SK-N-SH treated with all-trans-retinoic acid at 6 μM for 48 hours (cell line): ENCODE results near the gene CREB3.

Experiments
- CSDC2 ChIP-seq: fragments of 250-450 bp; sonication (Bioruptor Pico); IDR thresholded peaks from 2 replicates; pipeline ENCODE4 v1.5.0; 2020; ENCODE audit warnings: mild to moderate bottlenecking, moderate library complexity
- ESRRG ChIP-seq: fragments of 250-450 bp; sonication (Bioruptor Pico); IDR thresholded peaks from 2 replicates; pipeline ENCODE4 v1.6.1; 2021; ENCODE audit warnings: mild to moderate bottlenecking
- GLIS3 ChIP-seq: fragments of 250-450 bp; sonication (Bioruptor Pico); IDR thresholded peaks from 2 replicates; pipeline ENCODE4 v1.5.0; 2020; ENCODE audit warnings: mild to moderate bottlenecking, moderate library complexity
- ISL1 ChIP-seq: fragments of 250-450 bp; sonication (Bioruptor Pico); IDR thresholded peaks from 2 replicates; pipeline ENCODE4 v2.1.2; 2022; ENCODE audit warnings: mild to moderate bottlenecking, moderate library complexity
- PATZ1 ChIP-seq: fragments of 250-450 bp; sonication (Bioruptor Pico); IDR thresholded peaks from 2 replicates; pipeline ENCODE4 v1.8.0; 2020; ENCODE audit warnings: mild to moderate bottlenecking, moderate library complexity, borderline replicate concordance
- ZC3H10 ChIP-seq: fragments of 250-450 bp; sonication (Bioruptor Pico); IDR thresholded peaks from 2 replicates; pipeline ENCODE4 v1.5.1; 2021; ENCODE audit warnings: mild to moderate bottlenecking, moderate library complexity
- ZFP3 ChIP-seq: fragments of 250-450 bp; sonication (Bioruptor Pico); IDR thresholded peaks from 2 replicates; pipeline ENCODE4 v1.5.0; 2020; ENCODE audit warnings: mild to moderate bottlenecking, moderate library complexity
- ZNF8 ChIP-seq: fragments of 450-650 bp; formaldehyde crosslinking; IDR thresholded peaks from 2 replicates; pipeline ENCODE4 v1.5.0; 2020; ENCODE audit warnings: mild to moderate bottlenecking, moderate library complexity

DNA sequence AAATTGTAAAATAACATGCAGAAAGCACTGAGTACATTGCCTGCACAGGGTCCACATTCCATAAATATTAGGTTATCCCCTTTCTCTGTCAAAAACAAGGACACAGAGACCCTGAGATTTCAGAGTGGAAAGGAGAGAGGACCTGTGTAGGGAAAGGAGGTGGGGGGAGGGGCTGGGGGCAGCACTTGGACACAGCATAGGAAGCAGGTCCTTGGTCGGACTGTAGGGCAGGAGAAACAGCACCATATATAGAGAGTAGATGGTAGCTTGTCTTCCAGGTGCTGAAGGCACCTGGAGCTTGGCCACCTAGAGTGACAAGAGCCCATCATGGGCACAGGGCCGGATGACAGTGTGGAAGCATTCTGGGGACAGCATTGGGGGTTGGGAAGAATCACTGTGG, 45.2 kb upstream of the CREB3 start:
- TF ChIP-seq CSDC2 (CRISPR knock-in tag) (no peak), GLIS3 (CRISPR knock-in tag) (no peak), ZFP3 (CRISPR knock-in tag) (no peak), ZNF8 (CRISPR knock-in tag) (no peak), PATZ1 (CRISPR knock-in tag) (no peak), ISL1 (CRISPR knock-in tag) (no peak), ZC3H10 (CRISPR knock-in tag) (no peak), ESRRG (CRISPR knock-in tag) (no peak)
